Stomach (tissue), 4 donors: ENCODE results near the gene CTXN2.

ENCODE experiments used
- CTCF ChIP-seq, 7 experiments: fragments of 450-650 bp in 4 of 7; fragments of 200-600 bp in 3 of 7; sonication (generic) in 3 of 7; IDR thresholded peaks; one replicate each; pipeline ENCODE4 v1.5.1; 2016 to 2019; ENCODE audit warnings: antibody characterized with exemption in 7 of 7, control low read depth in 2 of 7, mild to moderate bottlenecking in 1 of 7
- EP300 ChIP-seq: sonication (generic); formaldehyde crosslinking; IDR thresholded peaks from one replicate; pipeline ENCODE4 v1.6.1; 2017; ENCODE audit warnings: antibody characterized with exemption

GRCh38 chr15:48242535-48242934 lies 51.1 kb downstream of the CTXN2 start:
- no peak for TF ChIP-seq EP300
- no peak for TF ChIP-seq CTCF (IDR thresholded peaks at IDR 0.05)
